ENCODE data around the gene C6orf120.

The C6orf120 gene

DNA sequence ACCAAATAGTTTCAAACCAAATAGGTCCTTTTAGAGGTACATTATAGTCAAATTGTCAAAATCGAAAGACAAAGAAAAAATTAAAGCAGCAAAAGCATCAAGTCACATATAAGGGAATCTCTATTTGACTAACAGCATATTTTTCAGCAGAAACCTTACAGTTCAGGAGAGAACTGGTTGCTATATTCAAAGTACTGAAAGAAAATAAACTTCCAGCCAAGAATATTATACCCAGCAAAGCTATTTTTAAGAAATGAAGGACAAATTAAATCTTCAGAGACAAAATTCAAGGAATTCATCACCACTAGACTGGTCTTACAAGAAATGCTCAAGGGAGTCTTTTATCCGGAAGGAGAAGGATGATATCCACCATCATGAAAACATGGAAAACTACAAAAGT is 16.1 kb upstream of the C6orf120 start:
- H3K79me2 ChIP-seq (ENCODE audit: low read length): no peaks in the 10 kb centered on the region
- no peak overlapping the region for H3K4me2 ChIP-seq (ENCODE audit: low read length)
- TF ChIP-seq, protein P1, sequence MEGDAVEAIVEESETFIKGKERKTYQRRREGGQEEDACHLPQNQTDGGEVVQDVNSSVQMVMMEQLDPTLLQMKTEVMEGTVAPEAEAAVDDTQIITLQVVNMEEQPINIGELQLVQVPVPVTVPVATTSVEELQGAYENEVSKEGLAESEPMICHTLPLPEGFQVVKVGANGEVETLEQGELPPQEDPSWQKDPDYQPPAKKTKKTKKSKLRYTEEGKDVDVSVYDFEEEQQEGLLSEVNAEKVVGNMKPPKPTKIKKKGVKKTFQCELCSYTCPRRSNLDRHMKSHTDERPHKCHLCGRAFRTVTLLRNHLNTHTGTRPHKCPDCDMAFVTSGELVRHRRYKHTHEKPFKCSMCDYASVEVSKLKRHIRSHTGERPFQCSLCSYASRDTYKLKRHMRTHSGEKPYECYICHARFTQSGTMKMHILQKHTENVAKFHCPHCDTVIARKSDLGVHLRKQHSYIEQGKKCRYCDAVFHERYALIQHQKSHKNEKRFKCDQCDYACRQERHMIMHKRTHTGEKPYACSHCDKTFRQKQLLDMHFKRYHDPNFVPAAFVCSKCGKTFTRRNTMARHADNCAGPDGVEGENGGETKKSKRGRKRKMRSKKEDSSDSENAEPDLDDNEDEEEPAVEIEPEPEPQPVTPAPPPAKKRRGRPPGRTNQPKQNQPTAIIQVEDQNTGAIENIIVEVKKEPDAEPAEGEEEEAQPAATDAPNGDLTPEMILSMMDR (IDR thresholded peaks at IDR 0.05; ENCODE audit: low read depth, low read length): no peak
- no peak for TF ChIP-seq EZH2phosphoT487 (IDR thresholded peaks at IDR 0.05; ENCODE audit: low read depth)
- H3K4me3 ChIP-seq (ENCODE audit: low read length): no peak overlapping the region
- 0 out of 2 replicates have a peak, but pooled peaks cover 2% of the 10 kb centered on the region for H3K9me3 ChIP-seq (ENCODE audit: insufficient read depth, low read length)
- H3K27me3 ChIP-seq (ENCODE audit: low read depth, low read length): no peaks in the 10 kb centered on the region
- H4K20me1 ChIP-seq (ENCODE audit: insufficient read depth, low read length): no peaks in the 10 kb centered on the region
- H3K4me1 ChIP-seq (ENCODE audit: low read length): no peaks in the 10 kb centered on the region
- peaks cover 47% of the 10 kb centered on the region for H3K36me3 ChIP-seq (replicated peaks; ENCODE audit: low read depth, low read length)
- no peak overlapping the region for H2AFZ ChIP-seq (ENCODE audit: low read depth, low read length)
- H3K9ac ChIP-seq (ENCODE audit: low read length): no peak overlapping the region
- no peak overlapping the region for H3K27ac ChIP-seq (ENCODE audit: low read length)

DNA sequence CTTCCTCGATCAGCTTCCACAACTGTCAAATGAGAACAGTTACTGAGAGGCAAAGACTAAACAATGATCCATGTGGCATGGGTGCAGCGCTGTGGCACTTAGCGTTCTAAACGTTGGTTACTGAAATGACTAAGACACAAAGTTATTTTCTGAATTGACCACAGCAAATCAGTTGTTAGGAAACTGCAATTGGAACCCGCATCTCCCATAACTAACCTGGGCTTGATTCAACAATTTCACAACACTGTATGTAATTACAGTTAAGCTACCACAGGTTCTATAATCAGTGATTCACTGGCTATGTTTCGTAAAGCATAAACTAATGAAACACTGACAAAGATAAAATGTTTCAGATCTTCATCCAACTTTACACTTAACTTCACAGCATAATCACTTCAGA is 12.6 kb upstream of the C6orf120 start:
- Histone ChIP-seq H4K20me1 (ENCODE audit: insufficient read depth, low read length) (no peaks in the 10 kb centered on the region), H3K4me3 (ENCODE audit: low read length) (no peak overlapping the region), H3K4me2 (ENCODE audit: low read length) (no peak overlapping the region), H3K9me3 (ENCODE audit: insufficient read depth, low read length) (0 out of 2 replicates have a peak, but pooled peaks cover 2% of the 10 kb centered on the region), H3K27ac (ENCODE audit: low read length) (no peak overlapping the region), H3K27me3 (ENCODE audit: low read depth, low read length) (no peaks in the 10 kb centered on the region), H3K79me2 (ENCODE audit: low read length) (no peaks in the 10 kb centered on the region), H2AFZ (ENCODE audit: low read depth, low read length) (no peak overlapping the region), H3K9ac (ENCODE audit: low read length) (no peak overlapping the region), H3K36me3 (replicated peaks; ENCODE audit: low read depth, low read length) (peaks cover 29% of the 10 kb centered on the region), H3K4me1 (ENCODE audit: low read length) (no peaks in the 10 kb centered on the region)
- TF ChIP-seq, protein P1 (IDR thresholded peaks at IDR 0.05; ENCODE audit: low read depth, low read length): no peak

DNA sequence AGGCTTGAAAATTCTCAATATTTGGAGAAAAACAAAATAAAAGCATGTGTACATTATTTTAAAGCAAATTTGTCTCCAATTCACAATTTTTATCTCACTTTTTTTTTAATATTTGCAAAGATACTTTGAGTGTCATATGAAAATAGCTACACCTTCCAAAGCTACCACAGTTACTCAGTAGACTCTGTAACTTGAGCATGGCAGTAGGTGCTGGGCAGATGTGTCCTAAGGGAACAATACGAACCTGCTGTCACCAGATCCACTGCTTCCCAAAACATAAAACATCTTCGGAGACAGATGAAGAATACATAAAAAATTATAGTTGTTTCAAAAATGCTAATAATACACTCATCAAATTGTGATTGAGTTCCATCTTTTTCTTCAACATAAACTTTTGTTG is 10.7 kb upstream of the C6orf120 start:
- TF ChIP-seq, protein P1 (IDR thresholded peaks at IDR 0.05; ENCODE audit: low read depth, low read length): no peak
- no peak for TF ChIP-seq EZH2phosphoT487 (IDR thresholded peaks at IDR 0.05; ENCODE audit: low read depth)
- Histone ChIP-seq H3K4me2 (ENCODE audit: low read length) (no peak overlapping the region), H4K20me1 (ENCODE audit: insufficient read depth, low read length) (no peaks in the 10 kb centered on the region), H3K27ac (ENCODE audit: low read length) (no peak overlapping the region), H3K27me3 (ENCODE audit: low read depth, low read length) (no peaks in the 10 kb centered on the region), H3K4me1 (ENCODE audit: low read length) (no peaks in the 10 kb centered on the region), H3K4me3 (ENCODE audit: low read length) (no peak overlapping the region), H3K79me2 (ENCODE audit: low read length) (no peaks in the 10 kb centered on the region), H3K9ac (ENCODE audit: low read length) (no peak overlapping the region), H3K36me3 (replicated peaks; ENCODE audit: low read depth, low read length) (peaks cover 15% of the 10 kb centered on the region), H2AFZ (ENCODE audit: low read depth, low read length) (no peak overlapping the region), H3K9me3 (ENCODE audit: insufficient read depth, low read length) (no peaks in the 10 kb centered on the region)

DNA sequence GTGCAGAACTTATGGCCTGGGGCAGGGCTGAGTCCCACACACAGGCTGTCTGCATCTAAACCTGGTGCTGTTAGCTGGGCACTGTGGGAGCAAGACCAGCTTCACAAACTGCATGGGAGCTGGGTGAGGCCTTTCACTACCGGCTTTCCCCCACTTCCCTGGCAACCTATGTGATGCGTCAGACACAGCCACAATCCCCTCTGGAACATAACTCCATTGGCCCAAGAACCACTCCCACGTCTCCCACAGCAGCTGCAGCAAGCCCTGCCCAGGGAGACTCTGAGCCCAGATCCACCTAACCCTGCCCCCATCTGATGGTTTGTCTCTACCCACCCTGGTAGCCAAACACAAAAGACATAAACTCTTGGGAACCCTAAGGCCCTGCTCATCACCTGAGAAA is 9.4 kb upstream of the C6orf120 start:
- no peaks in the 10 kb centered on the region for H3K27me3 ChIP-seq (ENCODE audit: low read depth, low read length)
- H3K9ac ChIP-seq (ENCODE audit: low read length): no peak overlapping the region
- no peak overlapping the region for H3K27ac ChIP-seq (ENCODE audit: low read length)
- no peaks in the 10 kb centered on the region for H3K79me2 ChIP-seq (ENCODE audit: low read length)
- no peaks in the 10 kb centered on the region for H3K4me1 ChIP-seq (ENCODE audit: low read length)
- H3K9me3 ChIP-seq (ENCODE audit: insufficient read depth, low read length): no peaks in the 10 kb centered on the region
- H3K36me3 ChIP-seq (replicated peaks; ENCODE audit: low read depth, low read length): peaks cover 6% of the 10 kb centered on the region
- no peak for TF ChIP-seq EZH2phosphoT487 (IDR thresholded peaks at IDR 0.05; ENCODE audit: low read depth)
- TF ChIP-seq, protein P1 (IDR thresholded peaks at IDR 0.05; ENCODE audit: low read depth, low read length): no peak
- no peaks in the 10 kb centered on the region for H4K20me1 ChIP-seq (ENCODE audit: insufficient read depth, low read length)
- H2AFZ ChIP-seq (ENCODE audit: low read depth, low read length): no peak overlapping the region
- H3K4me3 ChIP-seq (ENCODE audit: low read length): no peak overlapping the region
- no peak overlapping the region for H3K4me2 ChIP-seq (ENCODE audit: low read length)
